Measurements from ENCODE around the gene TBC1D22A.

The TBC1D22A gene

DNA sequence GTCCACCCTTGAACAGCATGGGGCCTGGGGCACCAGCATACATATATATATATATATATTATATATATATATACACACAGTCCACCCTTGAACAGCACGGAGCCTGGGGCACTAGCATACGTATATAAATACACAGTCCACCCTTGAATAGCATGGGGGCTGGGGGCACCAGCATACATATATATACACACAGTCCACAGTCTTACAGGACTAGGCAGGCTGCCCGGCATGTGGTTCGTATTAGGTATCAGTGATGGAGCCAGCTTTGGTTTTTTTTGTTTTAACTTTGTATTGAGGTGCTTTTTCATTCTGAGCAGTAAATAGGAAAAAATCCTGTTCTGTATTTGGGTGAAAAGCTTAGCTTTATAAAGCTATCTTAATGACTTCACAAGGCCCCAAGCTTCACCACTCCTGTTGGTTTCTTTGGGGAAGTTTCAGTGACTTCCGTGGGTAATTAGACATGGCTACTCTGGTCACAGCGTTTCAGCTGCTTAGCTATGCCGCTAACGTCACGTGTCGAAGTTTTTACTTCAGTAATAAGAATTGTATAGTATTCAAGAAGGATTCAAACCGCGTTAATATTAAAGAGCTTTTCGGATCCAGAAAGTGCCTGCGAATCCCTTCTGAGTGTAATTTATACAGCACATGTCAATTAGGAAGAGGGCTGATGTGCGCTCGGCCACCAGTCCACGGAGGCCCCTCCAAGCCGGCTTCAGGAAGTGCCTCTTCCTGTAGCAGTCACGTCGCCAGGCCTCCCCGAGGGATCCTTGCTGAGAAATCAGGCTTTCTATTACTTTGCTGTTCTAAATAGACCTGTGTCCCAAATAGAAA lies 179.7 kb downstream of the TBC1D22A start:
- no peak for DNase-seq

GRCh38 chr22:46942799-46943785 lies 180.6 kb downstream of the TBC1D22A start:
- no peak for DNase-seq

DNA sequence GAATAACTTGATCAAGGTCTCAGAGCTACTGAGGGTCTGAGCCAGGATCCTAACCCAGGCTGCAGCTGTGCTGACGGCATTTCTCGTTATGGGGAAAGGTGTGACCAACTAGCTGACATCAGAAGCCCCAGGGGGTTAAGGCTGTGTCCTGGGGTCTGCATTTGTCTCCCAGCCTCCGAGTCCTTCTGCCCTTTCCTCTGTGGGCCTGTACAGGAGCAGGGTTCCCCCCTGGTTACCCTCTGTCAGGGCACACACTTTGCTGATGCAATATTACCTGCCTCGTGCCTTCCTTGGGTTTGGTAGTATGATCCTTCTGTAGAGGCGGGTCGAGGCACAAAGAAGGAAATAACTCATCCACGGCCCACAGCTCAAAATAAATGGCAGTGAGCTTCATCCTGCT lies 183.0 kb downstream of the TBC1D22A start:
- DNase-seq: no peak

GRCh38 chr22:46946383-46946962 lies 184.0 kb downstream of the TBC1D22A start:
- no peak for DNase-seq

DNA sequence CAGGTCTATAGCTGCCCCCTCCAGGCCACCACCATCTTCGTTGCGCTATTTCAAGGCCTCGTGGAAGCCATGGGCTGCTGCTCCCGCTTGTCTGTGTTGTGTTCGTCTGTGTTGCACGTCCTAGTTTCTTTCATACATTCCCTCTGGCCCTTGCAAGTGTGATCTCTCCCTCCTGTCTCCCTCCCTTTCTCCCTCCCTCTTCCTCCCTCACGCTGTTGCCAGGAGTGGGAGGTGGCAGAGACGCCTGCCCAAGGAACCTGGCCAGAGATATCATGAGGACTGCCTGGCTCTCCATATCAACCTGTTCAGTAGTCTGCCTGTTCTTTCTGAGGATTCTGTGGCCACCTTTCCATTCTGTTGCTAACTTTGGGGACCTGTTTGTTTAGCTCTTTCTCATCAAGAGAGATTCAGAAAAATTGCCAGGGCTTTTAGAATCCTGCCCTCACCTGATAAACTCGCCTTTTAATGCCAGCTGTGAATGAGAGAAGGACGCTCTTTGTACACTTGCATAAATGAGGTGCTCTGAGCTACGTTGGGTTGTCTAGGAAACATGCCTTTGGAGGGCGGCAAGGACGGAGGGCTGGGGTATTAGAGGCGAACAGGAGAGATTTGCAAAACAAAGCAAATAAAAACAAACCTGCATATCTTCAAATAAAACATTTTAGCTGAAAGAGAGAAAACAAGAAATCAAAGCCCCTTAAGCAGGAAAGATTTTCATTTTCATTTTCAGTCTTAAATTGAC lies 185.2 kb downstream of the TBC1D22A start:
- no peak for DNase-seq

- DNase-seq: no peak
These were observed 186.1 kb downstream of the TBC1D22A start for GRCh38 chr22:46948411-46949144.

- DNase-seq: no peak
These were observed 188.9 kb downstream of the TBC1D22A start for GRCh38 chr22:46951350-46951749.

DNA sequence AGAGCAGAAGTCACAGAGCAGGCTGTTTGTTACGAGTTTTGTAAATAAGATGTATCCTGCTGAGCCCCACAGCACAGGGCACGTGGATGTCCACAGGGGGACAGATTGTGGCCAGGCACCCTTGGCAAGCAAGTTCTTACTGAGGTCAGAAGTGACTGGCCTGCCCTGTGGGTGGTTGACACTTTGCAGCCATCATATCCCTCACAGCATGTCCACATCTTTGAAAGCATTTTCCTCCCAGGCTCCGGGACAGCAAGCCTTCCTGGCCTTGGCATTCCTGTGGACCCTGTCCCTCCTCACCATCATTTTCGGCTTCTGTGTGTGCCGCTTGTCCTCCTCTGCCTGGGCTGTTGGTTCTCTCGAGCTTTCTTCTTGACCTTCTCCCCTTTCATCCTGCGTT lies 189.5 kb downstream of the TBC1D22A start:
- no peak for DNase-seq

DNA sequence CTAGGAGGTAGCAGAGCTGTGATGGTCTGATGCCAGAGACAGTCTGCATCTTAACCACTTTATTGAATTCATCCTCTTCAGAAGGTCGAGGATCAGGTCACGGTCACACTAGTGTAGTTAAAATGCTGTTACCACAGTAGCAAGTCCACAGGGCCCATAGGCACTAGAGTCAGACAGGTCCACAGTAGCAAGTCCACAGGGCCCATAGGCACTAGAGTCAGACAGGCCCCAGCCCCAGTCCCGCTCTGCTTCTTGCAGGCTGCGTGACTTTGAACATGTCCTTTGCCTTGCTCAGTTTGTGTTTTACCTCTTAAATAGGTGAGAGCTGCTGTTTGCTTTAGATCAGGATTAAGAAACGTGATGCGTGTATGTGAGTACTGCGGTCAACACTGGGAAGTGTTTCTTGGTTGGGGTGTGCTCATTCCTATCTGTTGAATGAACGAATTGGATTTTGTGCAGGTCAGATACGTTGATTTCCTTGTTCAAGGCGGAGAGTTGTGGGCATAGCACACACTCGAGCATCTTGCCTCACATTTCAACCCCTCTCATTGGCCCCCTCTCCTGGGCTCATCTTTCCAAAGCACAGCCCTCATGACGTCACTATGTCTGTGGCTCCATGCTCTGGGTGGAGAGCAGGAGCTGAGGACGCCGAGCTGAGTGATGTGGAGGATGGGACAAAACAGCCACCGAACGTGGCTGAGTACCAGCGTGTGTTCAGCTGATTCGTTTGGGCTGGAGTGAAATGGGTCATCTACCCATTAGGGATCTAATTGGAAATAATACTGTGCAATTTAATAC lies 191.7 kb downstream of the TBC1D22A start:
- no peak for DNase-seq

DNA sequence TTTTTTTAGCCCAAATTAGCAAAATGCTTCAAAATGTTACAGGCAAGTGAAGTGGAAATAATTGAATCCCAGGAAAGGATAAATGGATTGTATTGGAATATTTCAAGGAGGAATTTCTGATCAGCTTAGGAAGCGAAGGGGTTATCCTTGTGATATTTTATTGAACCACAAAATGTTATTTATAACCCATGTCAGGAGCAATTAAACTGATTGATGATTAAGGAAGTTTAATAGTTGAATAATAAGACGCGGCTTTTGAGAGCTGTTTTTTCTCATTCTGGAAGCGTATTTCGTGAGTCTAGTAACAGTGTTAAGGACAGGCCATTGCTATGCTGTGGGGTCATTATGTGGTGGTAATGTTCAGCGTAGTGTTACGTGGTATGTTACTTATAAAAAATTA lies 192.3 kb downstream of the TBC1D22A start:
- no peak for DNase-seq

GRCh38 chr22:46956498-46957215 lies 194.2 kb downstream of the TBC1D22A start:
- DNase-seq: no peak

- DNase-seq: no peak
These were observed 195.1 kb downstream of the TBC1D22A start for GRCh38 chr22:46957521-46957920.

GRCh38 chr22:46958191-46958590 lies 195.7 kb downstream of the TBC1D22A start:
- DNase-seq: no peak

DNA sequence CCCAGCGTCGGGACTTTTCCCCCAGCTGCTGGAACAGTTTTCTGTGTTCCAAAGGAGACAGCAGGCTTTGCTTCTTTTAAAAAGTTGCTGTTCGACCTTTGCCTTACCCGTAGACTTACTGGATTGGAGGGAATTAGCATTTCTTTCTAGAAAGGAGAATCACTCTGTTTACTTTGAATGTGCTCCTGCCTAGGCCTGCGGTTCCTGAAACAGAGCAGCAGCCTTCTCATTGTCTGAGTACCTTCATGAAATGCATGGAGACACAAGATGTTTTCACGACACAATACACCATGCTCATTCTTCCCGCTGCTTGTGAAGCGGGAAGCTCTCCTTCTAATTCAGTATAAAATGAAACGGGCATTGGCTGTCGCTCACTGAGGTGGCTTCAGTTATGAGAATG lies 196.2 kb downstream of the TBC1D22A start:
- no peak for DNase-seq

DNA sequence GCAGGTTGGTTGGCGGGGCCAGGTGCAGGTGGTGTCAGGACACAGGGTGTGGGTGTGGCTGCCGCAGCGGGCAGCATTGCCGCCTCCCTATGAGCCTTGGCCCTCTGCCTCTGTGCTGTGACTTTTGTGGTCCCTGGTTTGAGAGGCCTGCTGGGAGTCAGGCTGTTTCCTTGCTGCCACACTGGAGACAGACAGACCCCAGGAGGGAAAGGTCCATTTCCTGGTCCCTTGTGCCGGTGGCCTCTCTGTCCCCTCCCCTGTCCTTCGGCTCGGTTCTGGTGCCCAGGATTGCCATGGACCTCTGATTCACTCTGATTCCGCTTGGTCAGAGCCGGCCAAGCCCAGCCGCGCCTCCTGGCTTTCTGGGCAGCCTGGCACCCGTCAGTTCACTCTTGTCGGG lies 196.9 kb downstream of the TBC1D22A start:
- no peak for DNase-seq

DNA sequence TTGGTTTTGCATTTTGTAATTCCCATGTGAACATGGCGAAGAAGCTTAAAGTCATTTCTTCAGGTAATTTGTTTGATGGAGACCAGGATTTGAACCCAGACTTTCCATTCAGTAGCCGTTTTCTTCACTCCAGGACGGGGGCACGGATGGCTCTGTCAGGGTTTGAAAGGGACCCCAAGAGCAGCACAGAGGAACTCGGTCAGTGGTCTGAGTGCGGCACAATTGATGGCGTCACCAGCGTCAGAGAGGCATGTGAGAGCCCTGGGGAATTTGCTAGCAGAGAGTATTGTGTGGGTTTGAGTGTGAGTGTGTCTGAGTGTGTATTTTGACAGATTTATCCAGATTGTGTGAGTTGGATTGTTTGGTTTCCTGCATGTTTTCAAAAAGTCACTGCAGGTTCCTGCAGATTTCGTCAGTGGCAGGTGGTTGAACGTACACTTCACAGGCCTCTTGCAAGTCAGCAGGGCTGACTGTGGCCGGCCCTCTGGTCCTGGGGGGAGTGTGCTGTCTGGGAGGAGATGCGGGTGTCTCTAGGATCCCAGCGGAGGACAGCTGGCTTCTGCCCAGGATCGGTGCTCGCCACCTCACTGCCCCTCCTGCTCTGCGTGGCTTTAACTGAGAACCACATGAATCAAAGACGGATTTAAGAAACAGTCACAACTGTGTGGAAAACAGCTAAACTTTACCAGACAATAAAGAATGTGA lies 199.3 kb downstream of the TBC1D22A start:
- no peak for DNase-seq

GRCh38 chr22:46962406-46962805 lies 200.0 kb downstream of the TBC1D22A start:
- no peak for DNase-seq

GRCh38 chr22:46963672-46964545 lies 201.5 kb downstream of the TBC1D22A start:
- DNase-seq: no peak

Measured in stimulated activated CD4-positive, alpha-beta T cell treated with anti-CD3 and anti-CD28 coated beads, Interleukin-1b, Interleukin-23, amount 100 ng/mL, for 48 hours (primary cell).